GM12875 (cell line): ENCODE results near the gene GPR12.

ENCODE experiments used
- H3K4me3 ChIP-seq: one replicate; pipeline ENCODE4 v1.5.1; 2011; ENCODE audit warnings: low read depth, low read length, control low read depth
- TF ChIP-seq, protein P1 (sequence below): IDR thresholded peaks from 2 replicates; pipeline ENCODE4 v1.5.1; 2011; ENCODE audit warnings: low read depth, mild to moderate bottlenecking, control low read depth, inconsistent platforms, low read length, moderate library complexity, borderline replicate concordance; ENCODE audit not compliant: insufficient read depth

The GPR12 gene

DNA sequence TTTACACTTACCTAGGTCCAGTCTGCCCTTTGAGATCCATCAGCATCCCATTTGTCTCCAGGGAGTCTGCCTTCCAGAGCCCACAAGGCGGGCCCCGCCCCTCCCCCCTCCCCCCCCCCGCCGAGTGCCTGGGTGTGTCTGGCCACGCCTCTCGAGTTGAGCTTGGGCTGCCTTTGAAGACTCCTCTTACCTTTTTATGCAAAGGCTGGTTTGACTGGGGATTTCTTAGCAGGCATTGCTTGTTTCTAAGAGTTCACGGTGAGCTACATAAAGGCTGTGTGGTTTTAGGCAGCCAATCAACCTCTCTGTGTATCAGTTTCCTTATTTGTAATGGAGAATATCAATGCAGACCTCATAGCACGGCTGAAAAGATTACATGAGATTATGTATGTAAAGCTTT is 11.3 kb downstream of the GPR12 start:
- TF ChIP-seq, protein P1, sequence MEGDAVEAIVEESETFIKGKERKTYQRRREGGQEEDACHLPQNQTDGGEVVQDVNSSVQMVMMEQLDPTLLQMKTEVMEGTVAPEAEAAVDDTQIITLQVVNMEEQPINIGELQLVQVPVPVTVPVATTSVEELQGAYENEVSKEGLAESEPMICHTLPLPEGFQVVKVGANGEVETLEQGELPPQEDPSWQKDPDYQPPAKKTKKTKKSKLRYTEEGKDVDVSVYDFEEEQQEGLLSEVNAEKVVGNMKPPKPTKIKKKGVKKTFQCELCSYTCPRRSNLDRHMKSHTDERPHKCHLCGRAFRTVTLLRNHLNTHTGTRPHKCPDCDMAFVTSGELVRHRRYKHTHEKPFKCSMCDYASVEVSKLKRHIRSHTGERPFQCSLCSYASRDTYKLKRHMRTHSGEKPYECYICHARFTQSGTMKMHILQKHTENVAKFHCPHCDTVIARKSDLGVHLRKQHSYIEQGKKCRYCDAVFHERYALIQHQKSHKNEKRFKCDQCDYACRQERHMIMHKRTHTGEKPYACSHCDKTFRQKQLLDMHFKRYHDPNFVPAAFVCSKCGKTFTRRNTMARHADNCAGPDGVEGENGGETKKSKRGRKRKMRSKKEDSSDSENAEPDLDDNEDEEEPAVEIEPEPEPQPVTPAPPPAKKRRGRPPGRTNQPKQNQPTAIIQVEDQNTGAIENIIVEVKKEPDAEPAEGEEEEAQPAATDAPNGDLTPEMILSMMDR, result no peak
- H3K4me3 ChIP-seq, result no peak overlapping the region

GRCh38 chr13:26747706-26748105 is 12.9 kb downstream of the GPR12 start:
- TF ChIP-seq, protein P1, result no peak

GRCh38 chr13:26743971-26744370 is 16.6 kb downstream of the GPR12 start:
- no peak overlapping the region for H3K4me3 ChIP-seq
- TF ChIP-seq, protein P1, result no peak

More at GRCh38 chr13:26747706-26748105, 12.9 kb downstream of the GPR12 start:
- no peak overlapping the region for H3K4me3 ChIP-seq

GRCh38 chr13:26742691-26743358 is 17.8 kb downstream of the GPR12 start:
- no peak overlapping the region for H3K4me3 ChIP-seq
- TF ChIP-seq, protein P1, result no peak

- no peak overlapping the region for H3K4me3 ChIP-seq
- TF ChIP-seq, protein P1, result no peak
These were observed 24.9 kb downstream of the GPR12 start for GRCh38 chr13:26735677-26736076.

- TF ChIP-seq, protein P1, result no peak
- no peak overlapping the region for H3K4me3 ChIP-seq
These were observed 33.0 kb downstream of the GPR12 start for GRCh38 chr13:26727633-26728032.

DNA sequence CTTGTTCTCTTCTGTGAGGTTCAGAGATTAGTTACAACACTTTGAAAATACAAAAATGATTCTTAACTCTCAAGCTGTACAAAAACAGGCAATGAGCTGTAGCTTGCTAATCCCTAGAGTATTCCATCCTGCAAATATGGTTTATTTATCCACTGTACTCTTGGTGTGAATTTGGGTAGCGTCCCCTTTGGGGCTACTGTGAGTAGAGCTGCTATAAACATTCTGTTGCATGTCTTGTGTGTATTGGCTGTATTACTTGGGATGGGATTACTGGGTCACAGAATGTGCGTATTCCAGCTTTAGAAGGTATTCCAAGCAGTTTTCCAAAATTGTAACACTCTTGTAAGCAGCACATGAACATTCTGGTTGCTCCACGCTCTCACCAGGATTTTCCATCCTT is 33.5 kb downstream of the GPR12 start:
- TF ChIP-seq, protein P1, result no peak
- H3K4me3 ChIP-seq, result no peak overlapping the region
